NCI-H82 treated with DMSO at 0.1 percent for 48 hours (cell line): ENCODE data around the gene PLA2G2D.

Experiments used
- DNase-seq: peaks from one replicate; lab custom pipeline; 2025; ENCODE audit not compliant: unreplicated experiment; lab: John Stamatoyannopoulos, UW

The PLA2G2D gene

GRCh38 chr1:20119347-20119746 lies at the start of gene PLA2G2D:
Gene PLA2G2D (minus strand): TSS chr1:20119536. CDS start chr1:20119498, 38 bp downstream.
- DNase-seq = no peak

- DNase-seq = no peak
Measured at GRCh38 chr1:20168564-20169491, 49.5 kb upstream of the PLA2G2D start.

GRCh38 chr1:20167126-20167525 lies 47.8 kb upstream of the PLA2G2D start:
- DNase-seq = no peak

GRCh38 chr1:20166051-20166450 lies 46.7 kb upstream of the PLA2G2D start:
- DNase-seq = no peak

- DNase-seq = peak; percentile 1
Measured at GRCh38 chr1:20165522-20165951, 46.2 kb upstream of the PLA2G2D start.

GRCh38 chr1:20164694-20165202 lies 45.4 kb upstream of the PLA2G2D start:
- no peak for DNase-seq

GRCh38 chr1:20160034-20160433 lies 40.7 kb upstream of the PLA2G2D start:
- no peak for DNase-seq

GRCh38 chr1:20158358-20159070 lies 39.2 kb upstream of the PLA2G2D start:
- no peak for DNase-seq

- DNase-seq = no peak
Measured at GRCh38 chr1:20154301-20154831, 35.0 kb upstream of the PLA2G2D start.

GRCh38 chr1:20153000-20153418 lies 33.7 kb upstream of the PLA2G2D start:
- no peak for DNase-seq

- DNase-seq = no peak
Measured at GRCh38 chr1:20152599-20152930, 33.2 kb upstream of the PLA2G2D start.

- peak; percentile 37 for DNase-seq
Measured at GRCh38 chr1:20151906-20152598, 32.7 kb upstream of the PLA2G2D start.

GRCh38 chr1:20150969-20151368 lies 31.6 kb upstream of the PLA2G2D start:
- DNase-seq = no peak

GRCh38 chr1:20150326-20150705 lies 31.0 kb upstream of the PLA2G2D start:
- no peak for DNase-seq

- DNase-seq = no peak
Measured at GRCh38 chr1:20149601-20150325, 30.4 kb upstream of the PLA2G2D start.

- no peak for DNase-seq
Measured at GRCh38 chr1:20148571-20149500, 29.5 kb upstream of the PLA2G2D start.

GRCh38 chr1:20147846-20148570 lies 28.7 kb upstream of the PLA2G2D start:
- no peak for DNase-seq

GRCh38 chr1:20143734-20144565 lies 24.6 kb upstream of the PLA2G2D start:
- DNase-seq = no peak
